HK-2 (cell line): ENCODE data around the gene PIM3.

Experiments used
- DNase-seq: peaks from one replicate; pipeline ENCODE4 v3.0.0-alpha.2; 2018; ENCODE audit not compliant: unreplicated experiment

Gene PIM3

DNA sequence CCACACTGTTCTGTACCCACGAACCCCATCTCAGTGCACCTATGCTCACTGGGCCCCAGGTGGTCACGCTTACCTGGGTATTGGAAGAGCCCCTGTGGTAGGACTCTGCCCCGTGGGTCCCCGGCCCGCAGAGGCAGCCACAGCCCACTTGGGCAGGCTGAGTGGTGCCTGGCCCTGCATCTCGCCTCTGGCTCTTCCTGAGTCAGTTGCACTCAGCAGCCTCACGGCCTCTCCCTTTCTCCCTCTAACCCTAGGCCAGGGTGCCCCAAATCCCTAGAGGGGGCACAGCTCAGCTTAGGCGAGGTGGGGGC lies 32.4 kb upstream of the PIM3 start:
- no peak for DNase-seq

DNA sequence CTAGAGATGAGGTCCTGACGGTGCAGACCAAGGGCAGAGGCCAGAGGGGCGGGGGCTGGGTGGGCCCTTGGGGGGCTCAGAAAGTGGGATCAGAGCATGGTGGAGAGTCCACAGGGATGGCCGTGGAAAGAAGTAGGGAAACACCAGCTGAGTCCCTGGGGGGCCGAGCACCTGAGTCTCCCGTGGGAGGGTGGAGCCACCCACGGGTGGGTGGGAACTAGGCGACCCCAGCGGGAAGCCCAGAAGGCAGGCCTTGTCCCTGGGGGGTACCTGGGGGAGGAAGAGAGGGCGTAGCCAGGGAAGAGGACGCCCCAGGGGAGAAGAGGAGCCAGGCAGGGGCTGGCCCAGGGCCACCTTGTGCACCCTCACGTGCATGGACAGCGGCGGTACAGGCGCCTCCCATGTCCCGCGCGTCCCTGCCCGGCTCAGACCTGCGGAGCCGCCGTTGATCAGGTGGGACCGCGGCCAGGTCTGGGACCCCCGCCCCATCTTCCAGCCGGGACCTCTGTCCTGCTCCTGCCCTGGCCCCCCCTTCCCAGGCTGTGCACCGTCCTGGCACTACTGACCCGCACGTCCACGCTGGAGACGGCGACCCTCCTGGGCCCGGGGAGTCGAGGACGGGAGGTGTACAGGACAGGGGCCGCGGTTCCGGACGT lies 31.9 kb upstream of the PIM3 start:
- no peak for DNase-seq

DNA sequence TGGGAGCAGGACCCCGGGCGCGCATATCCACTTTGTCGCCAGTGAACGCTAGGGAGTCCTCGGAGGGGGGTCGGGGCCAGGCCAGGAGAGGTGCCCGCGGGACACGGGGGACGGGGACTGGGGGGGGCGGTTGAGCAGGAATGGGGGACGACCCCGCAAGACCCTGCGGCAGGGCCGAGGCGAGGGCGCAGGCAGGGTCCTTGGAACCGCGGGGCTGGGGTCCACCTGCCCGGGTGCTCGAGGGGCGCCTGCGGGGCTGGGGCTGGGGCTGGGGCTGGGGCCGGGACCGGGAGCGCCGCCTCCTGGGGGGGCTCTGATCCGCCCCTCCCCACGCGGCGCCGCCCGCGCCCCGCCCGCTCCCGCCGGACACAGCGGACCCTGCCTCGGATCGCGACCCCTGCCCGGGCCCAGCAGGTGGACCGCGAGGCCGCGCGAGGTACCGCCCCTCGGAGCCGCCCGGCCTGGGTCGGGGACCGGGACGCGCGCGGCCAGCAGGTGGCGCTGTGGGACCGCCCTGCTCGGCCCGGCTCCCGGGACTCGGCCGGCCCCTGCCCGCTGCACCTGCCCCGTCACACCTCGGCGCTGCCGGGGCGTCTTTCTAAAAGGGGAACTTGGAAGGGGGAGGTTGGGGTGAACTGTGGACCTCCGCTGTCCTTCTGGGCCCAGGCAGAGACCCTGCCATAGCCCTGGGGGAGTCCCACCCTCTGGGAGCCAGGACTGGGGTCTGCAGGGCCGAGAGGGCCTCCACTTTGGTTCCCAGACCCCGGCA lies 31.2 kb upstream of the PIM3 start:
- no peak for DNase-seq

DNA sequence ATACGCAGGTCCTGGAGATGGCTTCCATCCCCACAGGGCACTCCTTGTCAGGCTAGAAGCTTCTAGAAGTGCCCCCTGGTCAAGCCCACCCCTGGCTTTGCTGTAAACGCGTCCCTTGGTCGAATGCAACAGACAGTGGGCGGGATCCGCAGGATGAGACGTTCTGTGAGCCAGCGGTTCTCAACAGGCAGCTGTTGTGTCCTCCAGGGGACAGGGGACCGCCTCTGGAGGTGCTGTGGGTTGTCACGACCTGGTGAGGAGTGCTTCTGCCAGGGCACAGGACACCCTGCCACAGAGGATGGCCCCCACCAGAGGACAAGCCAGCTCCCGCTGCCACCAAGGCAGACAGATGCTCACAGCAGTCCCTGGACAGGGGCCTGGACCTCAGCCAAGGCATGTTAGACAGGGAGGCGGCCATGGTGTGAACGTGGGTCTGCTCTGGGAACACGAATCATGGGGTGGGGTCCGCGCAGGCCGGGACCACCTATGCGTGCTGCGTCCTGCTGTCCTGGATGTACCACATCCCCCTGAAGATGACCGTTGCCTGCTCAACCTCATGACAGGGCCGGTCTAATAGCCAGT lies 30.5 kb upstream of the PIM3 start:
- no peak for DNase-seq

DNA sequence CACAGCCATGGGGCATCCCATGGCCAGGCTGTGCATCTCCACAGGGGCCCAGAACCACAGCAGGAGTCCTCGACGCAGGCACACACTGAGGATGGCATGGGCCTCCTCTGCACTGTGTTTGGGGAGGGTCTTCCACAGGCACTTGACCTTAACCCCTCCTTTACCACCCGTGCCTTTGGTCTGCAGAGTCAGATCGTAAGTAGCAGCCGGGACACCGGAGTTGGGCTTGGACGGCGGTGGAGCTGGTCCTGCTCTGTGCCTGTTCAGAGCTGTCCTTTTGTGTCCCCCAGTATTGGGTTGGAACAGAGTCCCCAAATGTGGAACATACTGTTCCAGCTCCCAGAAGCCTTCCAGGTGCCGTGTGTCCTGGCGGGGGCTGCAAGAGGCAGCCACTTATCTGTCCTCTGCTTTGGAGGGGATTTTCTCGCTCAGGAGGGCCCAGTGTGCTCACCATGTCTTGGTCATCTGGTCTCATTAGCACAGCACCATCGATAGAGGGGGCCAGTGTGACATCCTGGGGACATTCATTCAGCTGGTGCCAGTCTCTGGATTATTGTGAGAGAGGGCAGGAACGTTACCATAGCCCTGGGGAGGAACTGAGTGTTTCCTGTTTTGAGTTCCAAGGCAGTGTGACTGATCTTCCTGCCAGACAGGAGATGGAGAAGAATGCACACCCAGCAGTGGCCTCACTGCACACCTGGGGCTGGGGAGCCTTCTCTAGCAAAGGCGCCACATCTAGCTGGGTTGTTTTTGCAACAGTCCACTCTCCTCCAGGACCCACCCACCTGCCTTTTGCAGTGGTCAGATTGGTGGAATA lies 29.8 kb upstream of the PIM3 start:
- peak; percentile 70 for DNase-seq

DNA sequence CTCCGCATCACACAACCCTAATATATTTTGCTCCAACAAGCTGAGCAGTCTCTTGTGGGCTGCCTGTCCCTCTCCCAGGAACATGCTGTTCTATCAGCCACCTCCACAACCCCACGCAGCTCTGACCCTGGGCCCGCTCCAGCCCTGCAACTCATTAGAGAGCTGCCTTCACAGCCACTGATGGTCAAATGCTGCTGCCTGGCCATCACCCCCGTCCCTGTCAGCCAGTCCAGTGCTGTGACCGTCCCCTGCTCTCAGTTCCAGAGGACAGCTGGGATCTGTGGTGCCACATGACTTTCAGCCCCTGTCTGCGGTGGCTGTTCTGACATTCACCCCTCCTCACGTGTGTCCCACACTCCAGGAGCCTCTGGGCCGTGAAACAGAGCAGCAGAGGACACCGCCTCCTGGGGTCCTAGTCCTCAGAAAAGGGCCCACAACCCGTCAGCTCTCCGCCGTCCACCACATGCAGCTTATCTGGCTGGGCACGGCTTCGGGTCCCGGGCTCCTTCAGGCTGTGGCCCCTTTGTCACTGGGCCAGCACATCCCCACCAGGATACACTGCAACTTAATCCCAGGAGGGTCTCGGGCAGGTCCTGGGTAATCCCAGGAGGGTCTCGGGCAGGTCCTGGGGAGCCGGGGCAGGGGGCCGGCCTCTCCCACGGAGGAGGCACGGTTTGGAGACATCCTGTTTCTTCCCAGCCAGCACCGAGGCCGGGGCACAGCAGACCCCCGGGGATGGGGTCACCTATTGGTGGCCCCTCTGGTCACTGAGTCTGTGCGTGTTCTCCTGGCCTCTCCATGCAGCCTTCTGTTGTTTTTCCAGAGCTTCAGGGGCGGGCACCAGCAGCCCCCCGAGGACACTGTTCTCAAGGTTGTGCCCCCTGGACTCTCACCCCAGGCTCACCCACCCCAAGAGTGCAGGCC lies 27.1 kb upstream of the PIM3 start:
- DNase-seq, result no peak

DNA sequence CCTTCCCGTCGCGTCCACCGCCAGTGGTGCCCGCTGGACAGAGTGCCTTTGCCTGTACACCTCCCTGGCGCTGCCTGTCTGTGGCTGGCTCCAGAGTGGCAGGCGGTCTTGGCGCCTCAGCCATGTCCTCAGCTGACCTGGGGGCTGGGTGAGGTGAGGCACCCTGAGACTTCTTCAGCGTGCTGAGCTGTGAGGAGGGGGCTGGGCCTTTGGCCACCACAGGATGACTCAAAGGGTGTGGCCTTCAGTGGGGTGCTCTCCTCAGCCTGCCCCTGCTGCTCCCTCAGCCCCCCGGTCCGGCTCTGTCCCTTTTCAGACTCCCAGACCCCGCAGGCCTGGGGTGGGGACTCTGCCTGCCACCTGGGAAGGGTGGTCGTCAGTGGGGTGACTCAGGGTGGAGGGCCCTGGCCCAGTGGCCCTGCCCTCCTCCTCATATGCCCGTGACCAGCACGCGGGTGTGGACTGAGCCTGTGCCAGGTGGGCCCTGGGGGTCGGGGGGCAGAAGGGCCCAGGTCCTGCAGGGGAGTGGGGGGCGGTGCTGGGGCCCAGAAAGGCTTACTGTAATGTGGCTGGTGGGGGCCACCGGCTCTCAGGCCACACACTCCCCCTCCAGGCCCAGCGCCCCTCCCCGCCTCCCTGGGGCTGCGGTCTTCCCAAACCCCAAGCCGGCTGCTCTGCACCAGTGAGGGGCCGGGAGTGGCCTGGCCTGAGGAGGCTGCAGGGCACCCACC lies 26.2 kb upstream of the PIM3 start:
- peak; percentile 80 for DNase-seq

DNA sequence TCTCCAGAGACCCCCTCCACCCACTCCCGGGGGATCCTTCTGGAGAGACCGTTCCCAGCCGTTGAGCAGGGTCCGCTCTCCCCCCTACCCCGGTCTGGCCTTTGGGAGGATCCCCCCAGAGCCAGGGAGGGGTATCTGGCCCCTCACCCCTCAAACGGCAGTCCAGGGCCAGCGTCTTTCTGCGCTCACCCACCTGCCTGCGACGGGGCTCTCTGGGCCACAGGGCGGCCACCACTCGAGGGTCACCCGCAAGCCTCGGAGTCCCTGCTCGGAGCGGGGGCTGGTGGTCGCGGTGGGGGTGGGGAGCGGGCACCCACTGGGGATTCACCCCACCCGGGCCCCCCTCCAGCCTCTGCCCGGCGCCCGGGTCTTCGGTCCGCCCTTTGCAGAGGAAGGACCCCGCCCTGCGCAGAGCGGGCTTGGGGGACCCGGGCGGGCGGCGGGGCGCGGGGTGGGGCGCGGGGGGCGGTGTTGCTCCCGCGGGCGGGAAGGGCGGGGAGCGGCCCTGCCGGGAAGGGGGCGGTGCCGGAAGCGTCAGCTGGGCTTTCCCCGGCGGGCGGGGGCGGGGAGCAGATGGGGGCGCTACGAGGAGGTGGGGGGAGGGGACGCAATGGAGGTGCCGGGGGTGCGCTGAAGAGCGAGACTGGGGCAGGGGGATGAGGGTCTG lies 25.5 kb upstream of the PIM3 start:
- DNase-seq, result peak; percentile 63

DNA sequence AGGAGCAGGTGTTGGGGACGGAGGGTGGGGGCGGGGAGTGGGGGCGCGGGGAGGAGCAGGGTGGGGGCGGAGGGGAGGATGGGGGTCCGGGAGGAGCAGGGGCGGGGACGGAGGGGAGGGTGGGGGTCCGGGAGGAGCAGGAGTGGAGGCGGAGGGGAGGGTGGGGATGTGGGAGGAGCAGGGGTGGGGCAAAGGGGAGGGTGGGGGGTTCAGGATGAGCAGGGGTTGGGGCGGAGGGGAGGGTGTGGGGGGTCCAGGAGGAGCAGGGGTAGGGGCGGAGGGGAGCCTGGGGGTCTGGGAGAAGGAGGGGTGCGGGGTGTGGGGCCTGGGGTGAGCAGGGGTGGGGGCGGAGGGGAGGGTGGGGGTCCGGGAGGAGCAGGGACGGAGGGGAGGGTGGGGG lies 25.0 kb upstream of the PIM3 start:
- no peak for DNase-seq

DNA sequence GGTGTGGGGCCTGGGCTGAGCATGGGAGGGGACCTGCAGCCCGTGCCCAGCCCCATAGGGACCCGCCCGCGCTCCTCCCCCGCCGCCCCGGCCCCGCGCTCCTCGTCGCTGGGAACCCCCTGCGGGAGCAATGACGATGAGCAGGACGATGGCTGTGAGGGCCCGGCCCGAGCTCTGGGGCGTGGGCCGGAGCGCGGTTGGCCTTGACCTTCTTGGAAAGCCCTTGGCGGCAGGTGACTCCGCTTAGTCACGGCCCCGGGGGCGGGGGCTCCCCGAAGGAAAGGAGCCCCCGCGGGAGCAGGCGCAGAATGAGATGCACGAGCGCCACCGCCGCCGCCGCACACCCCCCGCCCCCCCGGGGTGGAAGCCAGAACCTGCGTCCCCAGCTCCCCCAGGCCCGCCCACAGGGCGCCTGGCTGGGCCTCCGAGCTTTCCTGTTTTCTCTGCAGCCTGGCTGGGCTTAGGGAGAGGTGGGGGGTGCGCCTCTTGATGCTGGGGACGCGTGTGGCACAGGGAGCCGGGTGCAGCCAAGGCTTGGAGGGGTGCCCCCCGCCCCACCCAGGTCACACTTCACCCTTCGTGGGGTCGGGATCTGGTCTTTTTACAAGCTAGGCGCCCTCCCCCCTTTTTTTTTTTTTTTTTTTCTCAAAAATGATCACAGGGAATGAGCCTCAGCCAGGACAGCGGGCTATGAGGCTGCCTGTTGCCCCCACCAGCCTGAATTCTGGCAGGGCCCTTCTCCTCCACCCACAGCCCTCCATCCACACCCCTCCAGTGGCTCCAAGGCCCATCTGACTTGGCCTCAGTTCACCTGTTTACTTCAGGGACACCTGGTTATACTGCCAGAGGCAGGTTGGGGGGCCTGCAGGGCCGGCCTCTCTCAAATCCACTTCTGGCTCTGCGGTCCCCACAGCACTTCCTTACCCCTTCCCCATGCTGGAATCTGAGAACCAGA lies 24.3 kb upstream of the PIM3 start:
- DNase-seq, result peak; percentile 93

DNA sequence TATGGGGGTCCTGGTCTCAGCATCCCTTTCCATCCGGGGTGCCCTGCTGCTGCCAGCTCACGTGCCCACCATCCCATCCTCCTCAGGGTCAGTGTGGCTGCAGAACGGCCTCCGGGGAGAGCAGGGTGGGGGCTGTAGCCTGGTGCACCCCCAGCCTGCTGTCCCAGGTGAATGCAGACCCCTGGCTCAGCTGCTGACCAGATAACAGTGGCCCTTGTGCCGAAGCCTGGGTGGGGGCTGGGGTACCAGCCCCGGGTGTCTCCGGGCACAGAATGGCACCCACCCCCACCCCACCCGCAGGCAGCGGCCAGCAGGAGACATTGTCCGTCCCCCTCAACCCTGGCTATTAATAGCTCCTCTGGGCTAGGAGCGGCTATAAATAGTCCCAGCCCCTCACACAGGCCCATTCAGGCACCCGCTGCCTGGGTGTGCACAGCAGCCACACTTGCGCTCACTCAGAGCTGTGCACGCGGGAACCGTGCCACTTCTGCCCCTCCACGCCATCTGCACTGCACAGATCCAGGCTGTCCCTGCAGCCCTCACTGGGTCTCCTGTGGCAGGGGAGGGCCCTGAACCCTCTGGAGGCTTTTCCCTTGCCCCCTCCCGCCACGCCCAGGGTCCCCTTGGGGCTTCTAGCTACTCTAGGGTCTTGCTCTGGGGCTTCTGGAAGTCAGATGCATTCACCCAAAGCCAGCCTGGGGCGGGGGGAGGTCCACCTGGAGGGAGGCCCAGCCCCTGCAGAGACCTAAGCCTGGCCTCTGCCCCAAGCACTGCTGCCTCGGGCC lies 23.4 kb upstream of the PIM3 start:
- DNase-seq, result no peak

DNA sequence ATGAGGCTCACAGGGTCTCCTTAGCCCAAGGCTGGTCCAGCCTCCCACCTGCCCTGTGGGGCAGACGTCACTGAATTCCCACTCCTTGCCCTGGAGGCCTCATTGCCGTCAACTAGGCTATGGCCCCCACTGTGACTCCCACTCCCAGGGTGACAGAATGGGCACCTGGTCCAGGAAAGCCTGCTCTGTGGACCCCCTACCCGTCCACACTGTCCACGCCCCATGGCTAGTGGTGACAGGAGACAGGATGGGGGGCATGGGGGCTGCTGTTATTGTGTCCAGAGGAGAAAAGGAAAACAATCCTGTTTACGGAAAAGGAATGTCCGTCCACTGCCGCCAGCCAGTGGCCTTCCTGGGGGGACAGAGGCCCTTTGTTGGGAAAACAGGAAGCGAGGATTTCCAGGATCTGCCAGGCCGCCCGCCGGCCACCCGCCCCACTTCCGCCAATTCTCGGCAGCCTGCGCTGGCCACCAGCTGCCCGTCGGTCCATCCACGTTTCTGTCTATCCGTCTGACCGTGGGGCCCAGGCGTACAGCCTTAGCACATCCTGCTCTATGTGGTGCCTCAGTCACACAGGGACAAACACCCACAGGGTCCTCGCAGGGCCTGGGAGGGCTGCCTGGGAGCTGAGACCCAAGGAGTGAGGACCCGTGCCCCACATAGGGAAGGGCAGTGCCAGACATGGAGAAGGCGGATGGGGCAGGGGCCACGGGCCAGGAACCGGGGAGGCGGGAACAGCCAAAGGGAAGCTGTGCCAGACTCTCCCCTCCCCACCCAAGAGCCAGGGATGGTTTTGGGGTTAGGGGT lies 22.6 kb upstream of the PIM3 start:
- DNase-seq, result no peak

DNA sequence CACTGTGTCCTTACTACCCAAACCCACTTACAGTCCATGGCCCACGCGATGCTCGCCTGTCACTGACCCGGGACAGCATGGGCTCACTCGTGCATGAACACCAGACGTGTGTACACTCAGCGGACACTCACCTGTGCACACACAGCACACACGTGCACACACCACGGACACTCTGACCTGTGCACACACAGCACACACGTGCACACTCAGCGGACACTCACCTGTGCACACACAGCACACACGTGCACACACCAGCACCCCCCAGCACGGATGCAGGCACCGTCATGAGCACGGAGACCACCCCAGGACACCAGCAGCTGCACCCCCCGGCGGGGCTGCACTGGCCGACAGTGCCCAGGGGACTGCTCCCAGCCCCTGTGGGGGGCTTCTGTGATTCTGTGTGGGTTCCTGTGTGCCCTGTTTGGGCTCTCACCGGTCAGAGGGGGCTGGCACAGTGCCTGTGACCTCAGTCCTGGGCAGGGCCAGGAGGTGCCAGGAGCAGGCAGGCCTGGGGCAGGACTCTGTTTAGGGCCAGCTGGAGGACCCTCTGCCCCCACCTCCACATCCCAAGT lies 21.9 kb upstream of the PIM3 start:
- no peak for DNase-seq

DNA sequence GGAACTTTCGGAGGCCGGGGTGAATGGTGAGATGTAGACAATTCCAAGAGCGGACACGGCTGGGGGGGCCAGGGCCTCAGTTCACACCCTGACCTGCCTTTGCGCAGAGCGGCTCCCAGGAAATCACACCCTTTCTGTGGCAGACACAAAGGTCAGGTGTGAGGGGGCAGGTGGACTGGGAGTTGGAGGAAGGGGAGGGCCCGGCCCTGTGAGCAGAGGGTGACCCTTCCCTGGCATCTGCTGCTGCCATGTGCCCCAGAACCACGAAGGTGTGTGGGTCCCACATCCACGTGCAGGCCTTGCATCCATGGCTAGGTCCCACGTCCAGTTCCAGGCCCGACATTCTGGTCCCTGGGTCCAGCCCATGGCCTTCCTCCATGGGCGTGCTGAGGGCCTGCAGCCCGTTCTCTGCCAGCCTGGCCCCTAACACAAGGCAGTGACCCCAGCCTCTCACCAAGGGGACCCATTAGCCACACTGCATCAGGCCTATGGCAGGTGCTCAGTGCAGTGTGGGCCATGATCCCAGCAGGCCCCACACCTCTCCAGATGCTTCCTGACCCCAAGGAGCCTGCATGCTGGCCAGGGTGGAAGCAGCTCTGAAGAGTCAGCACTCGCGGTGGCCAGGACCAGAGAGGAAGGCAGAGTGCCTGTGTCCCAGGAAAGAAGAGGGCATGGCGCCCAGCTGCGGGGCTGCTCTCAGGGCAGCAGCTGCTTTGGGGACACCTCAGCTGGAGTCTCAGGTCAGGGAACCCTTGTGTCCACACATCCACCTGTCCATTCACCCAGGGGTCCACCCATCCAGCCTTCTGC lies 18.9 kb upstream of the PIM3 start:
- no peak for DNase-seq

DNA sequence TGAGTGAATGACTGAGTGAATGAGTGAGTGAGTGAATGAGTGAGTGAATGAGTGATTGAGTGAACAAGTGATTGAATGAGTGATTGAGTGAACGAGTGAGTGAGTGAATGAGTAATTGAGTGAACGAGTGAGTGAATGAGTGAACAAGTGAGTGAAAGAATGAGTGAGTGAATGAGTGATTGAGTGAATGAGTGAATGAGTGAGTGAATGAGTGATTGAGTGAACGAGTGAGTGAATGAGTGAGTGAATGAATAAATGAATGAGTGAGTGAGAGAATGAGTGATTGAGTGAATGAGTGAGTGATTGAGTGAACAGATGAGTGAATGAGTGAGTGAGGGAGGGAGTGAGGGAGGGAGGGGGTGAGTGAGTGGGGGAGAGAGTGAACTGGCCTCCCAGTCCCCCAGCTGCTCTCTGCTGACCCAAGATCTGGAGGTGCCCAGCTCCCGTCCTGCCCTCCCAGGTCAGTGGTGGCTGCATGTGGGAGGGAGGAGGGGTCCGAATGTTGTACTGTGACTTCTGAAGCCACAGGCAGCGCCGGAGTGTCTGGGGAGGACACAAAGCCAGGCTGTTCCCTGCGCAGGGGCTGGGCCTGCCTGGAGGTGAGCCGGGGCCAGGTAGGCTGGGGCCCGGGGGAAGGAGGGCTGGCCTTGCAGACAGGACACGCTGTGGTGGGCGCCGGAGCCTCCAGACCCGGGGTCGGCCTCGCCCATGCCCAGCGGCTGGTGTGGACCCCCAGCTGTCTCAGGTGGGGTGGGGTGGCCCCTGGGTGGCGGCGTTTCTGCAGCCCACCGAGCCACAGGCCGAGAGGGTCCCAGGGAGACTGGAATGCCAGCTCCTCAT lies 17.8 kb upstream of the PIM3 start:
- no peak for DNase-seq
